ENCODE measurements around the gene GRIPAP1. TPM values are rescaled to one million over a fixed set of nuclear protein-coding genes. Genes with fewer than 3 reads are reported as not detected.
A peak's percentile ranks its signal among the peaks of the same experiment; 100 is the strongest.

GRIPAP1 gene
- total RNA-seq, 1 donor from 2014 or later, result 38.2 TPM

DNA sequence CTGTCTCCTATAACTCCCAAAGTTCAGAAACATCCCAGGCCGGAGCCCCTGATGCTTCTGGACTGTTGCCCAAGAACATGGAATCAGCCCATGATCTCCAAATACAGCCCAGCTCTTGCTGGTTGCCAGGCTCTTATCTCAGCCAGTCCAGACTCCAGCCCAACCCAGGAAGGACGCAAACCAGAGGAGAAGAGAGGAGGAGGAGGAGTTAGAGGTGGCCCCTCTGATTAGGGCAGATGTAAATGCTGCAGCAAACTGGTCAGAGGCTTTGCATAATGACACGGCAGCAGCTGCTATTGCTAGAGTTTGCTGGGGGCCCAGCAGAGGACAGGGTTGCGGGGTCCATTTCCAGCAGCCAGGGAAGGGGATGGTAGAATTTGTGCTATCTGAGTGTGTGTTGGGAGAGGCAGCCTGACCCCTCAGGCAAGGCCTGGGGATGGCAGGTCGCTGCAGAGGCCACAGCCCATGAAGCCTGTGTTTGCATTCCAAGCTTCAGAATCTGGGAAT lies 40.4 kb downstream of the GRIPAP1 start:
- DNase-seq (ENCODE audit: extremely low read depth, low read depth, low spot score), result no peak

DNA sequence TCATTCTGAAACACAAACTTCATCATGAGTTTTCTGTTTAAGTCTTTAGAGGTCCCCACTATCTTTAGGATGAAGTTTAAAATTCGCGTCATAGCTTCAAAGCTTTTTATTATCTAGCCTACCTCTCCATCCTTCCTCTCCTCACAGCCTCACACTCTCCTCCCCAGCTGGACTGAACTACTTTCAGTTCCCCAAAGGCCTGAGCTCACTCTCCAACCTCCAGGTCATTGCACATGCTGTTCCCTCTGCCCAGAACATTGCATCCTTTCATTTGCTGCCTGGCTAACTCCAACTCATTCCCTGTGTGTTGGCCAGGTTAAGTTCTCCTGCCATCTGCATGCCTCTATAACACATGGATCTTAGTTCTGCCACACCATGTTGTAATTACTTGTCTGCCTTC lies 41.8 kb downstream of the GRIPAP1 start:
- DNase-seq (ENCODE audit: extremely low read depth, low read depth, low spot score), result no peak

DNA sequence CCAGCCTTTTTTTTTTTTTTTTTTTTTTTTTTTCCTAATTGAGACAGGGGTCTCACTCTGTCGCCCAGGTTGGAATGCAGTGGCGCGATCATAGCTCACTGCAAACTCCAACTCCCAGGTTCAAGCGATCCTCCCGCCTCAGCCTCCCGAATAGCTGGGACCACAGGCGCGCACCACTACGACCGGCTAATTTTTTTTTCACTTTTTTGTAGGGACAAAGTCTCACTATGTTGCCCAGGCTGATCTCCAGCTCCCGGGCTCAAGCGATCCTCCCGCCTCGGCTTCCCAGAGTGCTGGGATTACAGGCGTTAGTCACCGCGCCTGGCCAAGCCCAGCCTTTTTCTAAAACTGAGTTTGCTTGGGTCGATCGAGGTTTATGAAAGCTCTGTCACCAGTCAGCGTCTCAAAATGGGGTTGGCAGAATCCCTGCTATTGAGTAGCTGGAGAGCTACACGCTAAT lies 43.4 kb downstream of the GRIPAP1 start:
- no peak for DNase-seq (ENCODE audit: extremely low read depth, low read depth, low spot score)

DNA sequence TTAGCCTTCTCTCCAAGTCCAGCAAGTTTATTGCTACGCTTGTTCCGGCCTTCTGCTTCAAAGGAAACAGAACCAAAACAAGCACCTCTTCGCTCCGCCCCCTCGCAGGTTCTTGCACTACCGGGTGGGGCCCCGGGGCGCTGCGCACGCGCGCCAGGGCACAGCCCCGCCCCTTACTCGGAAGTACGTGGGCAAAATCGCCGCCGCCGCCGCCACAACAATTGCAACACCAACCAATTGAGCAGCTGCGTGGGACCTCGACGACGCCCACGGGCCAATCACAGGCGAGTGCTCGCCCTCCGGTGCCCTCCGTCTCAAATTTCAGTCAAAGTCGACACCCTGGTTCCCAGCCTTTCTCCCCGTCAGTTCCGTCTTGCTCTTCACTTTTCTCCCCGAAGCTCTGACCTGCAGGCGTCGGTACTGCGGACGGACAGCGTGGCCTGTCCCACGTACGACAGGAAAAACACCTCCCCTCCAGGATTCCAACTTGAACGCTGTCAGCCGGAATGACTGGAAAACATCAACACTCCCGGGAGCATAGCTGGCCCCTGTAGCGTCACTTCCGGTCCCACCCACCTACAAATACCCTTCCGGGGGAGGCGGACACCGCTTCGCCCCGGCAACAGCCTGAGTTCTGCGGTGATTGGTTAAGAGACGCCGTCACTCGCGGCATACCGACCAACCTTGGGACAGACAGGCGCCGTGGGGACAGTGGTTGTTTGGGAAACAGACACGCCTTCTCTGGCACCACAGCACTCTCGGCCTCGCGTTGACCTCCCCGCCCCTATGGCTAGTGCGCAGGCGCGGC lies 44.0 kb downstream of the GRIPAP1 start:
- DNase-seq (ENCODE audit: extremely low read depth, low read depth, low spot score), result peak; percentile 84

DNA sequence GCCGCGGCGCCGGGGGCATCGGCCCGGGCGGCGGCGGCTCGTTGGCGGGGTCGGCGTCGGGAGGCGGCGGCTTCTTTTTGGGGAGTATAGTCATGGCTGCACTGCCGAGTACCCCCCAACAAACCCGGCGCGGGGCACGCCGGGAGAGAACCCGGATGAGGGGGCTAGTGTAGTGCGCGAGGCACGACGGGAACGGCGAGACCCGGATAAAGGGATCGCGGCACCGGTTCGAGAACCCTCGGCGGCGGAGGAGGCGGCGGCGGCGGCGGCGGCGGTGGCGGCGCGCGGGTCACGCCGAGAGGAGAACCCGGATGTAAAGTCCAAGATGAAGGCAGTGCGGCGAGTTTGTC lies 44.6 kb downstream of the GRIPAP1 start, which contains the start of gene OTUD5:
OTUD5 (minus strand) TSS at position 131 of the 350 bp plus-strand sequence; CDS start at position 94, 37 bp downstream.
- DNase-seq (ENCODE audit: extremely low read depth, low read depth, low spot score), result no peak

DNA sequence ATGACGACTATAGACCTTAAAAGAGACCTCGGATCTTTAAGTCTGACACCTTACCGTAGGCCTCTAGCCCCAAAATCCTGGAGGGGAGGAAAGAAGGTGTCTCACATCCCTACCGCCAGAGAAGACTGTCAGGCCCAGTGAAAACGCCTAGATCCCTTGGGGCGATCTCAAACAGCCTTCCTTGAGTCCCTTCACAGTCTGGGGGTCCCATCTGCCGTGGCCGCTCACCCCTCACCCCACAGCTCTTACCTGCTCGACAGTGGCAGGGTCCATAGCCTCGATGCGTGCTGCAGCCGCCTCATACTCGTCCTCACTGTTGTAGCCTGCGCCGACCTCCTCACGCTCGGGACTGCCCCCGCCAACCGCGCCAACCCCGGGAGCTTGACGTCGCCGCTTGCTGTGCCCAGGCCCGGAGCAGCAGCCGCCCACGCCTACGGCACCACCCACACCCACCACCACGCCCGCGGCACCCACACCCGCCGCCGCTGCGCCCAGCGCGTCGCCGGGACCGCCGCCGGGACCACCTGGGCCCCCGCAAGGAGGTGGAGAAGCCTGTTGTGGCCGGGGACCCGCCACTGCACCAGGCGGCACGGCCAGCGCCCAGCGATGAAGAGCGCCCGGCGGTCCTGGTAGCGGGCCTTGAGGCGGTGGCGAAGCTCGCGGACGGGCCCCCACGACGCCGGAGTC lies 45.2 kb downstream of the GRIPAP1 start:
- DNase-seq (ENCODE audit: extremely low read depth, low read depth, low spot score), result no peak

DNA sequence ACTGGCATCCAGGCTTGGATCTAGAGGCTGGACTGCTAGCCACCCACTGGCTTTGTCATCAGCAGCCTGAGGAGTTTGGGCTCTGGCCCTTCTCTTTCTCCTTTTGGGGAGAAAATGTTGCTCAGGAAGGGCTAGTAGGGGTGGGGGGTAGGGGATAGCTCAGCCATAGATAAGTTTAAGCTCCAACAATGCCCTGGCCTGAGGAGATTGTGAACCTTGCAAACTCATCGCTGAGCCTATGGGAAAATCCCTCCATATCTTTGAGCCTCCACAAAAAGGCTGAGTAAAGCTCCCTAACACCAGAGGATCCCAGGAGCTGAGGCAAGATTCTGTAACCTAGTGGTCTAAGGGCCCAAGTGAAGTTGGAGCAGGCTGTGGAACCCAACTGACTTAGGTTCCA lies 53.5 kb downstream of the GRIPAP1 start:
- DNase-seq (ENCODE audit: extremely low read depth, low read depth, low spot score), result no peak

DNA sequence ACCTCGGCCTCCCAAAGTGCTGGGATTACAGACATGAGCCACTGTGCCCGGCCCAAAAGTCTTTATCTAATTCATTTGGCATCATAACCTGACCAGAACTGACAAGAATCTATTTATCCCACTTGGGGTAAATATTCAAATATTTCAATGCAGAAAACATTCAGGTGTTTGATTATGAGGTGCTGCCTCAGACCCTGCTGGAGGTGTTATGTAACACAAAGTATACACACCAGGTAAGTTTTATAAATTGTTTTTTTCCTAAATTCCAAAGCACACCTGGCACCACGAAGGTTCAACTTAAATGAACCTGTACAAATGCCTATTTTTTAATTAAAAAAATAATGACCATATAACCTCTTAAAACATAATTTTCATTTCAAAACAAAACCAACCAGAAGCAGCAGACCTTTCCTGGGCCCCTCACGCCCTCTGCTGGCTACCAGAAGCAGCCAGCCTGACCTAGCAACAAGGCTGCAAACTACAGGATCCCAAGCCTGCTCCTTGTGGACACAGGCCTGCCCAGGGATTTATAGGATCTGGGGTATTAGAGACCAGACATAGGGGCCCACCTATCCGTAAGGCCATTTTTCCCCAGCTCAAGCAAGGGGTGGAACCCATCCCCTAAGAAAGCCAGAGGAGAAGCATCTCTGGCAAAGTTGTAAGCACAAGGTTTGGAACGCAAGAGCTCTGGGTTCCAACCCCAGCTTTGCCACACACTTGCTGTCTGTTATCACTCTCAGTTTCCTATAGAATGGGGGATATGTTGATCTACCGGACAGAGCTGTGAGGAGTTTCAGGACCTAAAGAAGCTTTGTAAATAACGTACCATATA lies 56.3 kb downstream of the GRIPAP1 start:
- no peak for DNase-seq (ENCODE audit: extremely low read depth, low read depth, low spot score)

DNA sequence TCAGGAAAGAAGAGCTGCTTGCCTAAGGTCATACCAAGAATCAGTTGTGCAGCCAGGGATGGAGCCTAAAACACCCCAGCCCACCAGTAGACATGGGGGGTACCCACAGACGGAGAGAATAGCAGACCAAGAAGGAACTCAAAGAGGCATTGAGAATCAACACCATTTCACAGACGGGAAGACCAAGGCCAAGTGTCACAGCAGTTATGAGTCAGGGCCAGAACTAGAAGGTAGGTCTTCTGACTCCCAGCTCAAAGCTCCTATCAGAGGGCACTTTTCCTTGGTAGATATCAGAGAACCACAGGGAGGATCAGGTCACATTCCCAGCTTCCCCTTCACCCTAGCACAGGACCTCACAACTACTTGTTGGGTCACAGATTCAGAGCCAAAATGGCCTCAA lies 59.2 kb downstream of the GRIPAP1 start:
- DNase-seq (ENCODE audit: extremely low read depth, low read depth, low spot score), result no peak

DNA sequence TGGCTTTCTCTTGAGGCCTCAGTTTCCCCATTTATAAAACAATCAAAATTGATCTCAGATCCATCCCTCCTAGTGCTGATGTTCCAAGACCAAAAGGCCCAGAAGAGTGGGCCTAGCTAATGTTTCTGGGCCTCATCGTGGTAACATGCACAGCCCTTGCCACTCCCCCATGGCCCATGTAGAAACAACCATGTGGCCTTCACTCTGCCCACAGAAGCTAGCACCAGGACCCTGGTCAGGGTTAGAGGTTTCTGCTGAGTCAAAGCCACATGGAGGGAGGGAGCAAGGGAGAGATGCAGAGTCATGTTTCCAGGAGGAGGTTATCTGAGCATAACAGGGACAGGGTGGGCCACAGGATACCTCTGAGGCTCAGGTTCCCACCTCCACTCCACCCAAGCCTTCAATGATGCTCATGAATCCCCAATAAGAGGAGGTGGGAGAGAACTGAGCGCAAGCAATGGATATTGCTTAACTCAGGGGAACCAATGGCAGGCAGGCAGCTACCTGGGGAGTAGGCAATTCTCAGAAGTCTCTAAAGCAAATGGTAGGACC lies 61.6 kb downstream of the GRIPAP1 start:
- DNase-seq (ENCODE audit: extremely low read depth, low read depth, low spot score), result no peak

DNA sequence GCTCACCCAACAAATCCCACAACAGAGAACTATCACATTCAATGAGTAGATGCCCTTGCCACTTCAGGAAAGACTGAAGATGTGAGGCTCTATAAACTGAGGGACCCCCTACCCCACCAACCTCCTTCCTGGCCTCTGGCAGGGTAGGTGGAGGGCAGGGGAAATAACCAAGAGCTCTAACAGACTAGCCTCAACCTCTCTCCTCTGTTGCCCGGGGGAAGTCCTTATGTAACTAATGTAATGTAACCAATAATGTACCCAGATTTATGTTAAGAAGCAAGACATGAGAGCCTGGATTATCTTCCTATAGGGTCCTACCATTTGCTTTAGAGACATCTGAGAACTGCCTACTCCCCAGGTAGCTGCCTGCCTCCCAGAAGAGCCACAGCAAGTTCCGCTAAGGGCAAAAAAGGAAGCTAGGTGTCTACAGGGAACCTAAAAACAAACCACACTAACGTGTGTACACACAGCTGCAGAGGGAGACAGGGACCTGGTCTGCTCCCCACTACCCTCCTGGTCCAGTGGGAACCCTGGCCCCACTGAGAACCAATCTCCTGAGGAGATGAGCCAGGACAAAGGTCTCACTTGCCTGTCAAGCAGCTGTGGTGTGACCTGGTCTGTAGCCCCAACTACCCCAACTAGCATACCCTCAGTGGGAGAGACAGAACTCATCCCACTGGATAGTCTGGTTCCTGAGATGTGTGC lies 62.4 kb downstream of the GRIPAP1 start:
- DNase-seq (ENCODE audit: extremely low read depth, low read depth, low spot score), result no peak

DNA sequence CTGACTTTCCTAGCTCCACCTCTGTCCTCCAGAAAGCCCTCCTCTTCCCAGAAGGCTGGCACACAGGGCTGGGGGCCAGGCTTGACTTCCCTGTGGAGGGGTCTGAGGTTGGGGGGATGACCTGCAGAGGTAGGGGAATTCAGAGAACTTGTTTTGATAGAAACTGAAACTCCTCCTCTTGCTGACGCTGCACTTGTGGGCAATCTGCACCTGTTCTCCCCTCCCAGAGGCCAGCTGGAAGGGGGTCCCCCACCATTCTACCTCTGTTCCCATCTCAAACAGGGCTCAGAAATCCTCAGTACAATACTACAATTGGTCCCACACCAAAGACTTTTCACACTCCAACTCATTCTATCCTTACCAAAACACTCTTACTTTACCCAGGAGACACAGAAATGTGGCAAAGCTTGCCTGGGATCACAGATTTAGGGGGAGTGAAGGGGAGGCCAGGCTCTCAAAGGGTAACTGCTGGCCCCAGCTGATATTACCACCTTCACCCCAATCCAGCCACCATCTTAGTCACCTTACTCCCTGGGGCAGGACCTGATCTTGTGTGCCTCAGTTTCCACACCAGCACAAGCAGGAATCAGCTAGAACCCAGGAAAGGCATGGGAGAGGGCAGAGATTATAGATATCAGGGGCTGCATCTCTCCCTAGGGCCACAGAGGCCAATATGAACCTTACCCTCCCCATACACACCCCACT lies 63.2 kb downstream of the GRIPAP1 start:
- no peak for DNase-seq (ENCODE audit: extremely low read depth, low read depth, low spot score)

DNA sequence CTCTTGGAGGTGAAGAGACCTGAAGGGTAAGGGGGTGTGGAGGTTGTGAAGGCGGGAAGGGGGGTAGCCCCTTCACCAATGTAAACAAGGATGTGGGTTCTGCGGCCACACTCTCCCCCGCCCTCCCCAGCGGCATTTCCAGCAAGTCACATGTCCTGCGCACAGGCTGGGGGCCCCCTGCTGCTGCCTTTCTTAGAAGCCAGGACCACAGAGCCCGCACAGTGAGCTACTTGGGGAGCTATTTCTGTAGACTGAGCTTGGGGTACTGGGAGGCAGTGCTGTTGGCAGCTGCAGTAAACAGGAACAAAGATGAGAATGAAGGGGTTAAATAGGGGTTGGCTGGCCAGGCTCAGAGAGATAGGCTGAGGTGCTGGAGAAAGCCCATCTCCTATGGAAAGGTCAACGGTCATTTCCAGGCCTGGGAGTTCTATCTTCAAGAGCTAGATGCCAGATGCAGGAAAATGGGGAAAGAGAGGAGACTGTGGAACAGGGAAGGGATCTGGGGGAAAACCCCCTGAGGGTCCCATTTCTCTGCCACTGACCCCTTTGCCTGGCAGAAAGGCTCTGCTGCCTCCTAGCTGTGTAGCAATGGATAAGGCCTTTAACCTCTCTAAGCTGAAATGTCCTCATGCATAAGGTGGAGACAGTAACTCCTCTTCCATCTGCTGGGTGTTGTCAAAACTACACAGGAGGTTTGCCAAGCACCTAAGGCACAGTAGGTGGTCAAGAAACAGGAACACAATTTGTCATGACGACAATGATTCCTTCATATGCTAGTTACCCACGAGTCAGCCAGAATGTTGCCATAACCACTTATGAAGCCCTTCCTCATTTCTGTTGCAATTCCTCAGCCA lies 64.8 kb downstream of the GRIPAP1 start:
- DNase-seq (ENCODE audit: extremely low read depth, low read depth, low spot score), result no peak

DNA sequence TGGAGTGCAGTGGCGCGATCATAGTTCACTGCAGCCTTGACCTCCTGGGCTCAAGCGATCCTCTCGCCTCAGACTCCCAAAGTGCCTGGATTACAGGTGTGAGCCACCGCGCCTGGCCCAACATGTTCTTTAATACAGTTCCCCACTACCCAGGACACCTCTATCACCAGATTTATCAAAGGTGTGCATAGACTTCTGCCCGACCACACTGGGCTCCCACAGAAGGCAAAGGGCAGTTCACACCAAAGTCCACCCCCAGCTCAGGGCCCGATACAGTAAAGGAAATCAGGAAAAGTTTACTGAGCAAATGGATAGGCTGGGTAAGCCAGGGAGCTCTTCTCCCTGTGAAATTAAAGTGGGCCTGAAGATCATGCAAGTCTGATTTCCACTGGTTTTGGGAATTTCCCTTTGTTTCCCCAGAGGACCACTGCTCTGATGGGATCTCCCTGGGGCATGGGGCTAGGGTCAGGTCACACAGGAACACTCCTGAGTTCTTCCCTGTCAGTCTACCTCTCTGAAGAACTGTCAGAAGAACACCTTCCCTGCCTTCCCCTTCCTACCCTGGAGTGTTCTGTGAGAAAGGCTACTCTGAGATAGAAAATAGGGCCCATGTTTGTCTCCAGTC lies 65.5 kb downstream of the GRIPAP1 start:
- DNase-seq (ENCODE audit: extremely low read depth, low read depth, low spot score), result no peak

DNA sequence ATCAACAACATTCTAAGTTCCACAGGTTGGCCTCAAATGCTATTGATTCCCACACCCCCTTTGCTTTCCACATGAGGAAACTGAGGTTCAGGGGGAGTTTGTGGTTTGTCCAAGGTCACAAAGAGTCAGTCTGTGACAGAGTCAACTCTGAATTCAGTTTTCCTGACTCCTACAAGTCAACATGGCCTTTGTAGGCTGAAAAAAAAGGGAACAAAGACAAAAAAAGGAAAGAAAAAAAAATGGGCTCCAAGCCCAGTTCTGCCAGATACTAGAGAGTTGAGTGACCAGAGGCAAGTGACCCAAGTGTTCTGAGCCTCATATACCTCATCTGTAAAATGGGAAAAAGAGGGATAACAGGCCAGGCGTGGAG lies 66.8 kb downstream of the GRIPAP1 start:
- DNase-seq (ENCODE audit: extremely low read depth, low read depth, low spot score), result no peak

DNA sequence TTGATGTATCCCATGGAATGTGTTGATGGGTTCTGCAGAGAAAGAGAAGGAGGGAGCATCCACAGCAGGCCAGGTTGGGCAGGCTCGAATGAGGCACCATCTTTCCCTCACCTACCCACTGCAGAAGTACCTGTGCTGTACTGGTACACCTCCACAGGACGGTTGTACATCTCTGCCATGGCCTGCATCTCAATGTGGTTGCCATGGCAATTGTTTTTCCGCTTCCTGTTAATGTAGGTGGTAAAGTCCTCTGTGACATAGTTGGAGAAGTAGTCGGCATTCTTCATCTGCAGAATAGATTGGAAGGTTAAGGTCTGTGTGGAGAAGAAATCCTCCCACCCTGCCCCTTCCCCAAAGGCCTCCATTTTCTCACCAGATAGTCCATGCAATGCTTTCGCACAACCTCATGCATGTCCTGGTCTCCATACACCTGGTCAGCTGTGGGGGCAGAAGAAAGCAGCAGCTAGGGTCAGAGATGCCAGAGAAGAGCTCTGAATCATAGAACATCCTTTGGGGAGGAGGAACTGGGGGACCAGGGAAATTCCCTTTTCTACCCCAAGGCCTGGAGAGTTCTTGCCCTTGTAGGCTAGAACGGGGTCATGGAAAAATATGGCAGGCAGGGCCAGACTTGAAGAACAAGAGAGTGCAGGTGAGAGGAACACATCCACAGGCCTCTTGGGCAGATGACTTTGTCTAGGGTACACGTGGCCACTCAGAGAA lies 67.3 kb downstream of the GRIPAP1 start:
- no peak for DNase-seq (ENCODE audit: extremely low read depth, low read depth, low spot score)

DNA sequence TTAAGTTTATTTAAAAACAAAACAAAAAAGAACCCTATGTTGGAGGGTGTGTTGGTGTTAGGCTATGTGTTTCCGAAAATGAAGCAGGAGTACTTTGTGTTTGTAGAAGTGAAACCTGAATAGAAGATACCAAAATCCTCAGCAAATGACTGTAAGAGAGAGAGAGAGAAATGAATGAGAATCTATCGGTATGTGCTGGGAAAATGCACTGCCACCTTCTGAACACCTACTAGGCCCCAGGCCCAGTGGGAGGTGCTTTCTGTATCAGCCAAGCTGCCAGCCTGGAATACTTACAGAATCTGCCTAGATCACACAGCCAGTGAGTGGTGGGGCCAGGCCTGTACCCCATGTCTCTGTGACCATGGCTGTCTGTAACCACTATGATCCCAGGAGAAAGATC lies 68.3 kb downstream of the GRIPAP1 start:
- no peak for DNase-seq (ENCODE audit: extremely low read depth, low read depth, low spot score)

Data from glomerular endothelial cell (primary cell).